ENCODE measurements around the gene FOSB.

Gene FOSB

GRCh38 chr19:45467456-45468158 is at the start of gene FOSB:
FOSB (plus strand) TSS chr19:45467996; CDS start chr19:45468587, 591 bp downstream.
- Histone ChIP-seq H3K9me3 (ENCODE audit: control insufficient read depth, insufficient read depth, low read depth, low read length) (no peaks in the 10 kb centered on the region), H3K4me3 (ENCODE audit: low read depth, low read length) (peak within 1 kb of the TSS; percentile 74), H3K27ac (ENCODE audit: low read depth, low read length) (peak within 1 kb of the TSS; percentile 98), H3K27me3 (ENCODE audit: control insufficient read depth, insufficient read depth, low read length) (peaks cover 13% of the 10 kb centered on the region), H3K4me1 (ENCODE audit: control insufficient read depth, insufficient read depth, low read length) (peaks cover 21% of the 10 kb centered on the region), H3K9ac (ENCODE audit: low read length) (peak within 1 kb of the TSS; percentile 83), H3K36me3 (ENCODE audit: control insufficient read depth, insufficient read depth, low read length) (no peaks in the 10 kb centered on the region)

- Histone ChIP-seq H3K4me3 (ENCODE audit: low read depth, low read length) (no peak overlapping the region), H3K36me3 (ENCODE audit: control insufficient read depth, insufficient read depth, low read length) (peaks cover 57% of the 10 kb centered on the region), H3K27me3 (ENCODE audit: control insufficient read depth, insufficient read depth, low read length) (no peaks in the 10 kb centered on the region), H3K9me3 (ENCODE audit: control insufficient read depth, insufficient read depth, low read depth, low read length) (no peaks in the 10 kb centered on the region), H3K4me1 (ENCODE audit: control insufficient read depth, insufficient read depth, low read length) (peaks cover 7% of the 10 kb centered on the region; the same call in 1 of the 2 replicates), H3K27ac (ENCODE audit: low read depth, low read length) (no peak overlapping the region), H3K9ac (ENCODE audit: low read length) (no peak overlapping the region)
Observed at GRCh38 chr19:45418802-45419201, 49.0 kb upstream of the FOSB start.

GRCh38 chr19:45419396-45419795 is 48.4 kb upstream of the FOSB start:
- H3K9ac ChIP-seq (ENCODE audit: low read length): no peak overlapping the region
- no peaks in the 10 kb centered on the region for H3K9me3 ChIP-seq (ENCODE audit: control insufficient read depth, insufficient read depth, low read depth, low read length)
- H3K27ac ChIP-seq (ENCODE audit: low read depth, low read length): no peak overlapping the region
- no peaks in the 10 kb centered on the region for H3K27me3 ChIP-seq (ENCODE audit: control insufficient read depth, insufficient read depth, low read length)
- H3K36me3 ChIP-seq (ENCODE audit: control insufficient read depth, insufficient read depth, low read length): peaks cover 53% of the 10 kb centered on the region
- H3K4me3 ChIP-seq (ENCODE audit: low read depth, low read length): no peak overlapping the region
- peaks cover 7% of the 10 kb centered on the region; the same call in 1 of the 2 replicates for H3K4me1 ChIP-seq (ENCODE audit: control insufficient read depth, insufficient read depth, low read length)

- H3K4me1 ChIP-seq (ENCODE audit: control insufficient read depth, insufficient read depth, low read length): peaks cover 7% of the 10 kb centered on the region; the same call in 1 of the 2 replicates
- H3K9ac ChIP-seq (ENCODE audit: low read length): no peak overlapping the region
- no peak overlapping the region for H3K27ac ChIP-seq (ENCODE audit: low read depth, low read length)
- no peaks in the 10 kb centered on the region for H3K27me3 ChIP-seq (ENCODE audit: control insufficient read depth, insufficient read depth, low read length)
- no peaks in the 10 kb centered on the region for H3K9me3 ChIP-seq (ENCODE audit: control insufficient read depth, insufficient read depth, low read depth, low read length)
- H3K36me3 ChIP-seq (ENCODE audit: control insufficient read depth, insufficient read depth, low read length): peaks cover 48% of the 10 kb centered on the region
- no peak overlapping the region for H3K4me3 ChIP-seq (ENCODE audit: low read depth, low read length)
Observed at GRCh38 chr19:45419895-45420294, 47.9 kb upstream of the FOSB start.

GRCh38 chr19:45420356-45420755 is 47.4 kb upstream of the FOSB start:
- Histone ChIP-seq H3K4me1 (ENCODE audit: control insufficient read depth, insufficient read depth, low read length) (peaks cover 10% of the 10 kb centered on the region; the same call in 1 of the 2 replicates), H3K9ac (ENCODE audit: low read length) (no peak overlapping the region), H3K9me3 (ENCODE audit: control insufficient read depth, insufficient read depth, low read depth, low read length) (no peaks in the 10 kb centered on the region), H3K27ac (ENCODE audit: low read depth, low read length) (no peak overlapping the region), H3K27me3 (ENCODE audit: control insufficient read depth, insufficient read depth, low read length) (no peaks in the 10 kb centered on the region), H3K36me3 (ENCODE audit: control insufficient read depth, insufficient read depth, low read length) (peaks cover 47% of the 10 kb centered on the region), H3K4me3 (ENCODE audit: low read depth, low read length) (no peak overlapping the region)

- no peaks in the 10 kb centered on the region for H3K27me3 ChIP-seq (ENCODE audit: control insufficient read depth, insufficient read depth, low read length)
- peaks cover 44% of the 10 kb centered on the region for H3K36me3 ChIP-seq (ENCODE audit: control insufficient read depth, insufficient read depth, low read length)
- H3K27ac ChIP-seq (ENCODE audit: low read depth, low read length): no peak overlapping the region
- H3K9ac ChIP-seq (ENCODE audit: low read length): no peak overlapping the region
- H3K9me3 ChIP-seq (ENCODE audit: control insufficient read depth, insufficient read depth, low read depth, low read length): no peaks in the 10 kb centered on the region
- H3K4me1 ChIP-seq (ENCODE audit: control insufficient read depth, insufficient read depth, low read length): peaks cover 13% of the 10 kb centered on the region; the same call in 1 of the 2 replicates
- H3K4me3 ChIP-seq (ENCODE audit: low read depth, low read length): no peak overlapping the region
Observed at GRCh38 chr19:45420871-45421270, 46.9 kb upstream of the FOSB start.

GRCh38 chr19:45421947-45422498 is 45.8 kb upstream of the FOSB start:
- H3K36me3 ChIP-seq (ENCODE audit: control insufficient read depth, insufficient read depth, low read length): peaks cover 34% of the 10 kb centered on the region
- no peak overlapping the region for H3K4me3 ChIP-seq (ENCODE audit: low read depth, low read length)
- no peak overlapping the region for H3K9ac ChIP-seq (ENCODE audit: low read length)
- H3K4me1 ChIP-seq (ENCODE audit: control insufficient read depth, insufficient read depth, low read length): peaks cover 13% of the 10 kb centered on the region; the same call in 1 of the 2 replicates
- no peaks in the 10 kb centered on the region for H3K27me3 ChIP-seq (ENCODE audit: control insufficient read depth, insufficient read depth, low read length)
- no peak overlapping the region for H3K27ac ChIP-seq (ENCODE audit: low read depth, low read length)
- no peaks in the 10 kb centered on the region for H3K9me3 ChIP-seq (ENCODE audit: control insufficient read depth, insufficient read depth, low read depth, low read length)

- H3K27ac ChIP-seq (ENCODE audit: low read depth, low read length): no peak overlapping the region
- peaks cover 24% of the 10 kb centered on the region for H3K36me3 ChIP-seq (ENCODE audit: control insufficient read depth, insufficient read depth, low read length)
- H3K27me3 ChIP-seq (ENCODE audit: control insufficient read depth, insufficient read depth, low read length): no peaks in the 10 kb centered on the region
- H3K9ac ChIP-seq (ENCODE audit: low read length): peak overlapping the region; percentile 64
- no peaks in the 10 kb centered on the region for H3K9me3 ChIP-seq (ENCODE audit: control insufficient read depth, insufficient read depth, low read depth, low read length)
- H3K4me3 ChIP-seq (ENCODE audit: low read depth, low read length): peak overlapping the region; percentile 71
- H3K4me1 ChIP-seq (ENCODE audit: control insufficient read depth, insufficient read depth, low read length): peaks cover 13% of the 10 kb centered on the region; the same call in 1 of the 2 replicates
Observed at GRCh38 chr19:45423033-45423588, 44.7 kb upstream of the FOSB start.

- H3K9ac ChIP-seq (ENCODE audit: low read length): peak within 1 kb of the TSS; percentile 90
- H3K27me3 ChIP-seq (ENCODE audit: control insufficient read depth, insufficient read depth, low read length): no peaks in the 10 kb centered on the region
- H3K36me3 ChIP-seq (ENCODE audit: control insufficient read depth, insufficient read depth, low read length): peaks cover 22% of the 10 kb centered on the region
- H3K4me1 ChIP-seq (ENCODE audit: control insufficient read depth, insufficient read depth, low read length): peaks cover 13% of the 10 kb centered on the region; the same call in 1 of the 2 replicates
- peak within 1 kb of the TSS; percentile 71 for H3K4me3 ChIP-seq (ENCODE audit: low read depth, low read length)
- peak within 1 kb of the TSS; percentile 64 for H3K27ac ChIP-seq (ENCODE audit: low read depth, low read length)
- H3K9me3 ChIP-seq (ENCODE audit: control insufficient read depth, insufficient read depth, low read depth, low read length): no peaks in the 10 kb centered on the region
Observed at GRCh38 chr19:45423589-45424190, 44.1 kb upstream of the FOSB start, which contains the start of gene ERCC1. ERCC1 (minus strand) TSS chr19:45423917; CDS start chr19:45423374, 543 bp downstream.

GRCh38 chr19:45424191-45425058 is 43.4 kb upstream of the FOSB start:
- no peaks in the 10 kb centered on the region for H3K27me3 ChIP-seq (ENCODE audit: control insufficient read depth, insufficient read depth, low read length)
- peak overlapping the region; percentile 64 for H3K27ac ChIP-seq (ENCODE audit: low read depth, low read length)
- peak overlapping the region; percentile 90 for H3K9ac ChIP-seq (ENCODE audit: low read length)
- peaks cover 13% of the 10 kb centered on the region; the same call in 1 of the 2 replicates for H3K4me1 ChIP-seq (ENCODE audit: control insufficient read depth, insufficient read depth, low read length)
- no peaks in the 10 kb centered on the region for H3K9me3 ChIP-seq (ENCODE audit: control insufficient read depth, insufficient read depth, low read depth, low read length)
- H3K4me3 ChIP-seq (ENCODE audit: low read depth, low read length): peak overlapping the region; percentile 71
- H3K36me3 ChIP-seq (ENCODE audit: control insufficient read depth, insufficient read depth, low read length): peaks cover 14% of the 10 kb centered on the region

Data from HUES6 (cell line).